Stimulated activated CD4-positive, alpha-beta T cell treated with anti-CD3 and anti-CD28 coated beads, Interleukin-15, amount 100 ng/mL, for 48 hours (primary cell): Measurements from ENCODE around the gene DUOX2.
"Not testable (repeated sequence)": the region's sequence is repeated elsewhere in the genome, so short reads cannot be mapped to it uniquely, and the experiment has no call there.

Source experiments
- DNase-seq, 2 donors: peaks; one replicate each; pipeline ENCODE4 v3.0.0-alpha.2; 2020; ENCODE audit warnings: low read depth in 2 of 2

The DUOX2 gene

DNA sequence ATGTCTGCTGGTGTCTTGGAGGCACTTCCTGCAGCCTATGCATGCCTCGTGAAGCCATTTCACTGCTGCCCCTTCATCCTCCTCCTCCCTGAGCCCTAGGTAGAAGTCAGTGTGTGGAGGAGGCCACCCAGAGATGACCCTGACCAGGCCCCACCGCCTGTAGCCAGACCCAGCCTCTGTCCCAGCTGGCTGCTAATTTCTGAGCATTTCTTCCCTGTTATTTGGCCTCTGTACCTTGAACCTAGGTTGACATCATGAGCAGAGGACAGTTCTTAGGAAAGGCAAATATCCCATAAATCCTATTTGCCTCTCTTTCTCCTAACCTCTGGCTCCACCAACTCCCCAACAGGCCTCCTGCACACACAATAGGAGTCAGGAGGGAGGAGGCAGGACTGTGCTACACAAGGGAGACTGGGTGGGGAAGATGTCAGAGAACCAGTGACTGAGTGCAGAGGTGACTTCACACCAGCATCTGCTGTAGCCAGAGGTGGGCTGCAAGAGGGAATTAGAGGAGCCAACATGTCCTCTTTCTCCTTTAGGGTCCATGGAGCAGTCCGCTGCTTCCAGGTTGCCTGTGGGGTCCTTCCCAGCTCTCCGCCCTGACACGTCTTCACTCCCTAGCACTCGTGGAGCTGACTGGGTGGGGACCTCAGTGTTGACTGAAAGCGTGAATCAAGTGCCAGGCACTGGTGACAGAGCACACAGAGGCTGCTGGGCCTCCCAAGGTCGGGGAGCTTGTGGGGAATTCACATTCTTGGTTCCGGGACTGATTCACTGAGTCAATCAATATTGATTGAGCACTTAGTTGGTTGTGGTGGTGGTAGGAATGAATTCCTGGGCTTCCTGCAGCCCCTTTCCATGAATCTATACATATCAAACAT lies 38.3 kb downstream of the DUOX2 start:
- DNase-seq = not testable (repeated sequence)

DNA sequence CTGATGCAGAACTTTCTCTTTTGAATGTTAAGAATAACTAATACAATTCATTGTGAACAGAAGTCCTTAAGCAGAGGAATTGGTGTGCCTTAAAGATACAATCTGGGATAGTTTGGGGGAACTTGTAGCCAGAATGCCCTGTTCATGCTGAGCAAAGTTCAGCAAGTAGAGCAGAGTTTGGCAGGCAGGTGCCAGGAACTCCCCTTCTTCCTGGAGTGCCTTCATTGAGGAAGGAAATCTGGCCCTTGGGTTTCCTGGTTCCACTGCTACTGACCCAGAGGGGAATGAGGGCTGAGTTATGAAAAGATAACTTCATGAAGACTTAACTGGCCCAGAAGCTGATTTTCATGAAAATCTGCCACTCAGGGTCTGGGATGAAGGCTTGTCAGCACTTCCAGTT lies 40.4 kb downstream of the DUOX2 start:
- not testable (repeated sequence) for DNase-seq

DNA sequence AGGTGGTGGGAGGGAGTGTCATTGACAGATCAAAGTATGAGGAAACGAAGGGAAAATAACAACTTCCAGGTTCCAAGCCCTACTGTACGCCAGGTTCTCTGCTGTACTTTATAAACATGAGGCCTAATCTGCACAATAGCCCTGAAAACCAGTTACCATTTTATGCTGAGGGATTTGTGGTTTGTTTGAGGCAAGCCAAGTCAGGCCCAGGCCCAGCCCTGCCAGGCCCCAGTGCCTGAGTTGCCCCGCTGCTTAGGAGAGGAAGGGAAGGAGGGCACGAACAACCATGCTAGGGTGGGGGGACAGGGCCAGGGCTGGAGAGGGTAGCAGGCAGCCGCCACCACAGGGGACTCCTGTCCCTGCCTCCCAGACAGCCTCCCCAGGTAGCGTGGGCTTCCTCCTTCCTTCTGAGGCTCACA lies 44.0 kb downstream of the DUOX2 start:
- DNase-seq = not testable (repeated sequence)

DNA sequence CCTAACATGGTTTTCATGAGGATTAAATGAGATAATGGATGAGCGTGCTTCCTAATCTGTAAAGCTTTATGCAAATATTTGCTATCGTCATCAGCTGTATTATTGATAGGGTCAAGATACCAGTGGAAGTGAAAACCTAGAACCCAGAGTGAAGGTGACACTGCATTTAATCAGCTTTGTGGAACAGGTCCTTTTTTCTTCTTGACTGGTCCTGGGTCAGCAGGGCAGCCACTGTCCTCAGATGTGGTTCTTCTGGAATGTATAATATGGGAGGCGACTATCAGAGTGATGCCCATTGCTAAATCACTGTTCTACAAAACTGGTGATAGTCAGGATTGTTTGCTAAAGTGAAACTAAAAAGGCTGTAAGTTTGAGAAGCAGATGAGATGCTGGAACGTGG lies 49.6 kb downstream of the DUOX2 start:
- DNase-seq = no peak

DNA sequence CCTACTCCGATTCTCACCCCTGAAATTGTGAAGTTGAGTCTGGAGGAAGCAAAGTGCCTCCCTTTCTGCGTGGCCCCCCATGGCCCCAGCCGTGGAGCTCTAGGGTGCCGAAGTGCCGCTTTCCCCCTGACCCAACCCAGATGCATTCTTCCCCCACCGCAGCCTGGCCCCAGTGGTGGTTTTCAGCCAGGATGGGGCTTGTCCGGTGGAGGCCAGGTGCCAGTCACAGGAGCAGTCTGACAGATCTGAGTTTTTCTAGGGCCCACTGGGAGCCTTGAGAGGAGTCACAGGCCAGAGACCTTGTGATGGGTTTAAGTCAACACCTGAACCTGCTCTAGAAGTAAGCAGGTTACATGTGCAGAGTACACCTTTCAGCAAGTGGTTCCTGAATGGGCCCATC lies 51.7 kb downstream of the DUOX2 start:
- not testable (repeated sequence) for DNase-seq

DNA sequence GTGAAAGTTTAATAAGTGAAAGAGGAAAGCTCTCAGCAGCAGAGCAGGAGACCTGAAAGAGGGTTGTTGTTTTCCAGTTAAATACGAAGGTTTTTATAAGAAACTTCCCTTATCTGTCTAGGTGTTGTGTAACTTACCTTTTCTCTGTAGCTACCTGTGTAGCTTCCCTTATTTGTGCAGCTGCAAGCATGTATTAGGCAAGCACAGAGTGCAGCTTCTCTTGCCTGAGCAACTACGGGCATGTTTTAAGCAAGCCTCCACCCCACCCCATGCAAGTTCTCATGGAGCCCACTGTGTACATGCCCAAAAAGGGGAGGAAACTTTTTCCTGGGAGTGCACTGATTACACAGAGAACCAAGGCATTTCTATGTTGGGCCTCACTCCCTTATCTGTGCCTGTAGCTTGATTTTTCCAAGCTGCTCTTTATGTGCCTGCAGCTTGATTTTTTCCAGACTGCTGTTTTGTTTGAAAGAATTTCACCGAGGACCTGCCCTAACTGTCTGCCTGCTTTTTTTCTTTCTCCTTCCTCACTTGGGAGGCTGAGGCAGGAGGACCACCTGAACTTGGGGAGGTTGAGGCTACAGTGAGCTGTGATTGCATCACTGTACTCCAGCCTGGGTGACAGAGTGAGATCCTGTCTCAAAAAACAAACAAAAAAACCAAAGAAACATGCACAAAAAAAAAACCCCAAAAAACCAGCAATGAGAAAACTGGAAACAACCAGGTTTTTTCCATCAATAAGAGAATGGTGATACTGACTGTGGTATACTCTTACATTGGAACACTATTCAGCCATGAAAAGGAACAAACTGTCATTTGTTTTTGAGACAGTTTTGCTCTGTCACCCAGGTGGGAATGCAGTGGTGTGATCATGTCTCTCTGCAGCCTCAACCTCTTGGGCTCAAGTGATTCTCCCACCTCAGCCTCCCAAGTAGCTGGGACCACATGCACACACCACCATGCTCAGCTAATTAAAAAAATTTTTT lies 55.0 kb downstream of the DUOX2 start:
- DNase-seq = not testable (repeated sequence)

DNA sequence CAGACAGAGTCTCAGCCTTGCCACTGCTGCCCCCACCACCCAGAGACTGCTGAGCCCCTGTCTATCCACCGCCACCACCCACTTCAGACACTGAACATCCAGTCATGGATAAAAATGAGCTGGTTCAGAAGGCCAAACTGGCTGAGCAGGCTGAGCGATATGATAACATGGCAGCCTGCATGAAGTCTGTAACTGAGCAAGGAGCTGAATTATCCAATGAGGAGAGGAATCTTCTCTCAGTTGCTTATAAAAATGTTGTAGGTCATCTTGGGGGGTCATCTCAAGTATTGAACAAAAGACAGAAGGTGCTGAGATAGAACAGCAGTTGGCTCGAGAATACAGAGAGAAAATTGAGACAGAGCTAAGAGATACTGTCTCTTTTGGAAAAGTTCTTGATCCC lies 61.3 kb downstream of the DUOX2 start:
- DNase-seq = not testable (repeated sequence)

DNA sequence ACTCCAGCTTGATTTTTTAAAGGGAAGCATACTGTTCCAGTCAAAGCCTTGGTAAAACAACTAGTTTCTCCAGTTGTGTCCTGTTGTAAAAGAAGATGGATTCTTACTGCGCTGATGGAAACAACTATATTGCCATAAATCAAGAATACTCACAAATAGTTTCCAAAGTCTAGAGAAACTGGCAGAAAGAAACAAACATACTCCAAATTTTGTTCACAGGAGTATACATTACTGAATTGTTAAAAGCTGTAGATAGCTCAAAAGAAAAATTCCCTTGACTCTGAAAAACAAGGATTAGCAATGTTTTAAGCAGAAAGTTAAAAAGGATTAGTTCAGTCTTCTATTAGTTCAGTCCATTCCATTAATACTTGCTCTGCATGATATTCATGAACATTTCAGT lies 63.4 kb downstream of the DUOX2 start:
- DNase-seq = no peak

DNA sequence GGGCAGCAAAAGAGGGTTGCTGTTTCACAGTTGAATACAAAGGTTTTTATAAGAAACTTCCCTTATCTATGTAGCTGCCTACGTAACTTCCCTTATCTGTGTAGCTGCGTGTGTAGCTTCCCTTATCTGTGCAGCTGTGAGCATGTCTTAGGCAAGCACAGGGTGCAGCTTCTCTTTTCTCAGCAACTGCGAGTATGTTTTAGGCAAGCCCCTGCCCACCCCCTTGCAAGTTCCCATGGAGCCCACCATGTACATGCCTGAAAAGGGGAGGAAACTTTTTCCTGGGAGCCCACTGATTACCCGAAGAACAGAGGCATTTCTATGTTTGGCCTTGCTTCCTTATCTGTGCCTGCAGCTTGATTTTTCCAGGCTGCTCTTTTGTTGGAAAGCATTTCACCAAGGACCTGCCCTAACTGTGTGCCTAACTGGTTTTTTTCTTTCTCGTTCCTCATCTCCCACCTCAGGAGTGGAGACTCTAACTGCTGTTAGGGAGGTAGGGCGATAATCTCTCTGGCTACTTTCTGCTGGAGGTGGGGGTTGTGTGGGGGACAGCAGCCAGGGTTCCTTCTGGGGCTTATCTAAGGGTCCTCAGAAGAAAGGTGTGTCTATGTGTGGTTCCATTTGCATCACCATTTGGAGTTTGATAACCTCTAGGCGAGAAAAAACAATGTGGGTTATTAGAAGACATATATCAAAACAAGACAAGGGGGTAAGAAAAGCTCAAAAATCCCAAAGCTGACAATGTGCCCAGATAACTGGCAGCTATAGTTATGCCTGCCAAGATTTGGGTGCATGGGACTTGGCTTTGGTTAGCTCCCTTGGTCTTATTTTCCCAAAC lies 65.0 kb downstream of the DUOX2 start:
- DNase-seq = no peak

DNA sequence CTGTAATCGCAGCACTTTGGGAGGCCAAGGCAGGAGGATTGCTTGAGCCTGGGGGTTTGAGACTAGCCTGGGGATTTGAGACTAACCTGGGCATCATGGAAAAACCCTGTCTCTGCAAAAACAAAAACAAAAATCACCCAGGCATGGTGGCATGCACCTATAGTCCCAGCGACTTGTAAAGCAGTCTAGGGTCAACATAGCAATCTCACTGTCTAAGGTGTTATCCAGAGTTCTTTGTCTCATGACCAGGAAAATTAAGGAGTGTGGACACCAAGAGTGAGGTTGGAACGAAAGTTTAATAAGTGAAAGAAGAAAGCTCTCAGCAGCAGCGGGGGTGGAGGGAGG lies 65.6 kb downstream of the DUOX2 start:
- not testable (repeated sequence) for DNase-seq

DNA sequence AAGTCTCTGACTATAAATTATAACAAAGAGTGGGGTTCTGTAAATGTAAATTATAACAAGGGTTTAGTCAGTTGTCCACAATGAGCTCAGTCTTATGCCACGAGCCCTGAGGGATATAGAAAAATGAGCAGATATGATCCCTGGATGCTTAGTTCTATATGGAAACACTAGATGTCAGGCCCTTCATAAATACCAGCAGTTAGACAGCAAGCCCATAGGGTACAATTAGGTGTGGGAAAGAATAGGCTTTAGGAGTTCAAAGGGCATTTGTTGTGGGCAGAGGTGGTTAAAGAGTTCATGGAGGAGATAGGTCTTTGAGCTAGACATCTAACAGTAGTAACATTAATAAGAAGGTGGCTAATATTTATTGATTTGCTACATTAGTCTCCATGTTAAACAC lies 69.7 kb downstream of the DUOX2 start:
- DNase-seq = not testable (repeated sequence)

DNA sequence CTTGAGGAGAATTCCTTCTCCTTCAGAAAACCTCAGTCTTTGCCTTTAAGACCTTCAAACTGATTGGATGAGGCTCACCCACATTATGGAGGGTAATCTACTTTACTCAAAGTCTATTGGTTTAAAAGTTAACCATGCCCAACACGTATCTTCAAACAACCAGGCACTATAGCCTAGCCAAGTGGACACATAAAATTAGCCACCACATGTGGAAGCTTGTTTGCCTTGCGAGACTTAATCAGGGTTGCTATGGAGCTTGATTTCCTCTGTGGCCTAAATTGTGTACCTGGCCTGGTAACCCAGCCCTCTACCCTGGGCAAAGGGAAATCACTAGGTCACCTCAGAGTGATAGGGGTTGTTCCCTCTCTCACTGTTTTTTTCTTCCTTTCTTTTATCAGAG lies 71.1 kb downstream of the DUOX2 start:
- not testable (repeated sequence) for DNase-seq
